Measurements from ENCODE around the gene RNU1-1. TPM values are rescaled to one million over a fixed set of nuclear protein-coding genes. Genes with fewer than 3 reads are reported as not detected.
"Not testable (repeated sequence)": the region's sequence is repeated elsewhere in the genome, so short reads cannot be mapped to it uniquely, and the experiment has no call there.

Gene RNU1-1
- polyA plus RNA-seq (2011; rRNA removed) (not detected in 2 replicates), polyA minus RNA-seq (2011; rRNA and poly(A)+ RNA removed) (55,674 and 68,724 TPM in 2 replicates)

- CTCF ChIA-PET; H3K36me3 ChIP-seq (ENCODE audit: control insufficient read depth, insufficient read depth, low read length); H3K27me3 ChIP-seq (ENCODE audit: control insufficient read depth, insufficient read depth, low read length): not testable (repeated sequence)
- POLR2A ChIA-PET = interaction anchor here (0.7 kb wide), 2 partner anchors 116 to 391 kb away, joined by 3 to 4 read pairs; no protein-coding TSS in a partner anchor
- peak; percentile 42 for DNase-seq (ENCODE audit: low read depth)
- peak within 1 kb of the TSS; percentile 28 for H3K4me3 ChIP-seq (ENCODE audit: low read depth, low read length)
Observed at GRCh38 chr1:16514107-16515055, at the start of gene RNU1-1. TSS of gene RNU1-1 (minus strand) at chr1:16514285.

DNA sequence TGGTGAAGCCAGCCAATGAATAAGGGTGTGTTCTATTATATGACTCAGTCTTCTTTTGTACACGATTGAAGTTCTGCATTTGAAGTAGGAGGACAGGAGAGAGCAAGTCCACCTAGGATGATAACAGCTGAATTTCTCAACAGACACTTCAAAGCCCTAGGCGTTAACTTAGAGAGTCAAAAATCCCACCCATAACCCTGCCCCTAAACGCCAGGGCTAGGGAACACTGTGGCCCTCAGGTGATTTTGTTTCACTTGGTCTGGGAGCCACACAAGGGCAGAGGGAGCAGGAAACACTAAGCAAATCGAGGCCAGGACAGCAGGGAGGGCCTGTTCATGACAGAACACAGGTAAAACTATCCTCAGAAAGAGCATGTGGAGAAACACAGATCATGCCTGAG lies 47.0 kb upstream of the RNU1-1 start:
- CTCF ChIA-PET = interaction anchor here (1.7 kb wide), 1 partner anchor 60 kb away, joined by 3 read pairs; no protein-coding TSS in a partner anchor
- DNase-seq (ENCODE audit: low read depth); H3K27me3 ChIP-seq (ENCODE audit: control insufficient read depth, insufficient read depth, low read length); H3K4me3 ChIP-seq (ENCODE audit: low read depth, low read length); POLR2A ChIA-PET; H3K36me3 ChIP-seq (ENCODE audit: control insufficient read depth, insufficient read depth, low read length): not testable (repeated sequence)

DNA sequence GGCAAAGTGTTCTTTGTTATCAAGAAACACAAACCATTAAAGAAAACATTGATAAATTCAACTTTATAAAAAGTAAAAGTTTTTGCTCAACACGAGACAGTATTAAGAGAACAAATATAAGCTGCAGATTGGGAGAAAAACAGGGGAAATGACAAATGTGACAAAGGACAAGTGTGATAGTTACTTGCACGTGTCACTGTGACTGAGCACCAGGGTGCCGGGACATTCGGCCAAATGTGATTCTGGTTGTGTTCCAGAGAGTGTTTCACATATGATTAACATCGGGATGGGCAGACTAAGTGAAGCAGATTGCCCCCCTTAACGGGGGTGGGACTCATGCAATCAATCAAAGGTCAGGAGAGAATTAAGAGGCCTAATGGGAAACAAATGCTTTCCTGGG lies 46.4 kb upstream of the RNU1-1 start:
- CTCF ChIA-PET = interaction anchor here (1.7 kb wide), 1 partner anchor 60 kb away, joined by 3 read pairs; no protein-coding TSS in a partner anchor
- H3K4me3 ChIP-seq (ENCODE audit: low read depth, low read length); DNase-seq (ENCODE audit: low read depth); H3K27me3 ChIP-seq (ENCODE audit: control insufficient read depth, insufficient read depth, low read length); POLR2A ChIA-PET; H3K36me3 ChIP-seq (ENCODE audit: control insufficient read depth, insufficient read depth, low read length): not testable (repeated sequence)

DNA sequence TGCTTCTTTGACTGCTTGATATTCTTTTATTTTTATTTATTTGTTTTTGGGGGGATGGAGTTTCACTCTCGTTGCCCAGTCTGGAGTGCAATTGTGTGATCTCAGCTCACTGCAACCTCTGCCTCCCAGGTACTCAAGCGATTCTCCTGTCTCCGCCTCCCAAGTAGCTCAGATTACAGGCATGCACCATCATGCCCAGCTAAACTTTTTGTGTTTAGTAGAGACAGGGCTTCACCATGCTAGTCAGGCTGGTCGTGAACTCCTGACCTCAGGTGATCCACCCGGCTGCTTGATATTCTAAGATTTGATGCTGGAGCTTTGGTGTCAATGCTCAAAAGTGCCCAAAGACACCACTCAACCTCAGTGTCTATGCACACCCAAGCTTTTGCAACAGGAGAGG lies 45.6 kb upstream of the RNU1-1 start:
- POLR2A ChIA-PET; H3K36me3 ChIP-seq (ENCODE audit: control insufficient read depth, insufficient read depth, low read length); H3K4me3 ChIP-seq (ENCODE audit: low read depth, low read length); DNase-seq (ENCODE audit: low read depth); H3K27me3 ChIP-seq (ENCODE audit: control insufficient read depth, insufficient read depth, low read length): not testable (repeated sequence)
- CTCF ChIA-PET = interaction anchor here (0.9 kb wide), 1 partner anchor 66 kb away, joined by 4 read pairs; no protein-coding TSS in a partner anchor

DNA sequence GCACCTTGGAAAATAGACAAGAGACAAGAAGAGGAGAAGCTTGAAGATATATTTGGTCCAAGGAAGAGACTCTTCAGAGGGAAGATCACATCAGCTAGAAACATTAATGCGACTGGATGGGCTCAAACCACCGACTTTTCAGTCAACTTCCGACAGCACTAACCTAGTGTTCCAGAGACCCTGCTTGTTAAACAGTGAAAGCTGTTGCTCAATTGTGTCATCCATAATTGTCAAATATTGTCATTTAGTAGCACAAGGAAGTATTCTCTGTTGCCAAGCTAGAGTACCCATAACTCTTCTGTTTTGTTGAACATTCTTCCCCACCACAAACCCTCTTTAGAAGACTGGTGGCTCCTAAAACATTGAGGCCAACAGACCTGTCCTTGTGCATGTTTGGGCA lies 42.9 kb upstream of the RNU1-1 start:
- DNase-seq (ENCODE audit: low read depth); CTCF ChIA-PET; H3K36me3 ChIP-seq (ENCODE audit: control insufficient read depth, insufficient read depth, low read length); H3K4me3 ChIP-seq (ENCODE audit: low read depth, low read length); H3K27me3 ChIP-seq (ENCODE audit: control insufficient read depth, insufficient read depth, low read length); POLR2A ChIA-PET: not testable (repeated sequence)

- H3K27me3 ChIP-seq (ENCODE audit: control insufficient read depth, insufficient read depth, low read length); H3K4me3 ChIP-seq (ENCODE audit: low read depth, low read length); H3K36me3 ChIP-seq (ENCODE audit: control insufficient read depth, insufficient read depth, low read length); POLR2A ChIA-PET; DNase-seq (ENCODE audit: low read depth); CTCF ChIA-PET: not testable (repeated sequence)
Observed at GRCh38 chr1:16553244-16553643, 39.2 kb upstream of the RNU1-1 start.

GRCh38 chr1:16550212-16550918 lies 36.3 kb upstream of the RNU1-1 start:
- CTCF ChIA-PET = not testable (repeated sequence)

GRCh38 chr1:16549545-16549944 lies 35.5 kb upstream of the RNU1-1 start:
- CTCF ChIA-PET; DNase-seq (ENCODE audit: low read depth); H3K27me3 ChIP-seq (ENCODE audit: control insufficient read depth, insufficient read depth, low read length); H3K36me3 ChIP-seq (ENCODE audit: control insufficient read depth, insufficient read depth, low read length); POLR2A ChIA-PET; H3K4me3 ChIP-seq (ENCODE audit: low read depth, low read length): not testable (repeated sequence)

More at GRCh38 chr1:16550212-16550918, 36.3 kb upstream of the RNU1-1 start:
- H3K27me3 ChIP-seq (ENCODE audit: control insufficient read depth, insufficient read depth, low read length); DNase-seq (ENCODE audit: low read depth); POLR2A ChIA-PET; H3K36me3 ChIP-seq (ENCODE audit: control insufficient read depth, insufficient read depth, low read length); H3K4me3 ChIP-seq (ENCODE audit: low read depth, low read length): not testable (repeated sequence)

GRCh38 chr1:16547502-16548241 lies 33.6 kb upstream of the RNU1-1 start:
- CTCF ChIA-PET; DNase-seq (ENCODE audit: low read depth); H3K27me3 ChIP-seq (ENCODE audit: control insufficient read depth, insufficient read depth, low read length); H3K36me3 ChIP-seq (ENCODE audit: control insufficient read depth, insufficient read depth, low read length); H3K4me3 ChIP-seq (ENCODE audit: low read depth, low read length); POLR2A ChIA-PET: not testable (repeated sequence)

GRCh38 chr1:16545682-16546095 lies 31.6 kb upstream of the RNU1-1 start:
- DNase-seq (ENCODE audit: low read depth); POLR2A ChIA-PET; H3K4me3 ChIP-seq (ENCODE audit: low read depth, low read length); H3K27me3 ChIP-seq (ENCODE audit: control insufficient read depth, insufficient read depth, low read length); H3K36me3 ChIP-seq (ENCODE audit: control insufficient read depth, insufficient read depth, low read length); CTCF ChIA-PET: not testable (repeated sequence)

GRCh38 chr1:16540421-16540893 lies 26.4 kb upstream of the RNU1-1 start:
- H3K4me3 ChIP-seq (ENCODE audit: low read depth, low read length); DNase-seq (ENCODE audit: low read depth); H3K27me3 ChIP-seq (ENCODE audit: control insufficient read depth, insufficient read depth, low read length); H3K36me3 ChIP-seq (ENCODE audit: control insufficient read depth, insufficient read depth, low read length); POLR2A ChIA-PET; CTCF ChIA-PET: not testable (repeated sequence)

DNA sequence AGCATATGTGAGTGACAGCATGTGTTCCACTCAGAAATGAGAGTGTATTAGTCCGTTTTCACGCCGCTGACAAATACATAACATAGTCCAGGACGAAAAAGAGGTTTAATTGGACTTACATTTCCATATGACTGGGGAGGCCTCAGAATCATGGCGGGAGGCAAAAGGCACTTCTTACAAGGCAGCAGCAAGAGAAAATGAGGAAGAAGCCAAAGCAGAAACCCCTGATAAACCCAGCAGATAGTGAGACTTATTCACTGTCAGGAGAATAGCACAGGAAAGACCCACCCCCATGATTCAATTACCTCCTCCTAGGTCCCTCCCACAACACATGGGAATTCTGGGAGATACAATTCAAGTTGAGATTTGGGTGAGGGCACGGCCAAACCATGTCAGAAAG lies 23.4 kb upstream of the RNU1-1 start:
- H3K27me3 ChIP-seq (ENCODE audit: control insufficient read depth, insufficient read depth, low read length); DNase-seq (ENCODE audit: low read depth); H3K36me3 ChIP-seq (ENCODE audit: control insufficient read depth, insufficient read depth, low read length); POLR2A ChIA-PET; CTCF ChIA-PET; H3K4me3 ChIP-seq (ENCODE audit: low read depth, low read length): not testable (repeated sequence)
